Measurements from ENCODE around the gene ZNF213. TPM values are rescaled to one million over a fixed set of nuclear protein-coding genes. Genes with fewer than 3 reads are reported as not detected.
"Not testable (repeated sequence)": the region's sequence is repeated elsewhere in the genome, so short reads cannot be mapped to it uniquely, and the experiment has no call there.

ZNF213 gene
- total RNA-seq, 1 donor from 2014 or later: 25.3 TPM

- TF ChIP-seq, protein P1, sequence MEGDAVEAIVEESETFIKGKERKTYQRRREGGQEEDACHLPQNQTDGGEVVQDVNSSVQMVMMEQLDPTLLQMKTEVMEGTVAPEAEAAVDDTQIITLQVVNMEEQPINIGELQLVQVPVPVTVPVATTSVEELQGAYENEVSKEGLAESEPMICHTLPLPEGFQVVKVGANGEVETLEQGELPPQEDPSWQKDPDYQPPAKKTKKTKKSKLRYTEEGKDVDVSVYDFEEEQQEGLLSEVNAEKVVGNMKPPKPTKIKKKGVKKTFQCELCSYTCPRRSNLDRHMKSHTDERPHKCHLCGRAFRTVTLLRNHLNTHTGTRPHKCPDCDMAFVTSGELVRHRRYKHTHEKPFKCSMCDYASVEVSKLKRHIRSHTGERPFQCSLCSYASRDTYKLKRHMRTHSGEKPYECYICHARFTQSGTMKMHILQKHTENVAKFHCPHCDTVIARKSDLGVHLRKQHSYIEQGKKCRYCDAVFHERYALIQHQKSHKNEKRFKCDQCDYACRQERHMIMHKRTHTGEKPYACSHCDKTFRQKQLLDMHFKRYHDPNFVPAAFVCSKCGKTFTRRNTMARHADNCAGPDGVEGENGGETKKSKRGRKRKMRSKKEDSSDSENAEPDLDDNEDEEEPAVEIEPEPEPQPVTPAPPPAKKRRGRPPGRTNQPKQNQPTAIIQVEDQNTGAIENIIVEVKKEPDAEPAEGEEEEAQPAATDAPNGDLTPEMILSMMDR (IDR thresholded peaks at IDR 0.05): no peak
- no peak overlapping the region for H3K27ac ChIP-seq
- peaks cover 25 to 35% of the 10 kb centered on the region in 2 donors for H3K36me3 ChIP-seq
- H3K4me3 ChIP-seq: no peak overlapping the region
- H3K27me3 ChIP-seq: no peaks in the 10 kb centered on the region
- H3K4me1 ChIP-seq: peaks cover 5 to 17% of the 10 kb centered on the region in 2 donors
- no peak for DNase-seq (ENCODE audit: low spot score in 2 of 2)
- H3K9me3 ChIP-seq: no peaks in the 10 kb centered on the region
- intact Hi-C loops (cut with DNase I): no loop called here
These were observed 3.5 kb downstream of the ZNF213 start for GRCh38 chr16:3138342-3138741.

DNA sequence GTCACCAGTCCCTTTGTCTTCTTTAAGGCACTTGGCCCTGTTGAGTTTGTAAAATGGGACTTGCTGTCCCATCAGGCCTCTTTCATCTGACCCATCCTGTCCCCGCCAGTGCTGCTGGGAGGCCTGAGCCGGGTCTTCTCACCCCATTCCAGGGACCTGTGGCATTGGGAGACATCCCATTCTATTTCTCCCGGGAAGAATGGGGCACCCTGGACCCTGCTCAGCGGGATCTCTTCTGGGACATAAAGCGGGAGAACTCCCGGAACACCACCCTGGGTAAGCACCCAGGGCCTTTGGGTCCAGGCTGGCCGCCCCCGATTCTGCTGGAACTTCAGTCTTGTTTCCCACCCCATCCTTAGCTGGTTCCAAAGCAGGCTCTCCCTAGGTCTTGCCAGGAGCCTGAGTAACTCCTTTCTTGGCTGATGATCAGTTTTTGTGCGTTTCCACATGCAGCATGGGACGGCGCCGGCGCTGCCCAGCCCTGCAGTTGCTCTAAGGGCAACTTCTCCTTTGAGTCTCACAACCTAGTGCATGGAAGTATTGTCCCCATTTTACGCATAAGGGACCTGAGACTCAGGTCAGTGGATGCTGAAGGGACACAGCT, 4.1 kb downstream of the ZNF213 start:
- TF ChIP-seq, protein P1 (IDR thresholded peaks at IDR 0.05): no peak
- H3K36me3 ChIP-seq: peaks cover 25 to 35% of the 10 kb centered on the region in 2 donors
- DNase-seq (ENCODE audit: low spot score in 2 of 2): no peak

GRCh38 chr16:3139561-3139960, 4.7 kb downstream of the ZNF213 start:
- intact Hi-C loops (cut with DNase I); H3K4me3 ChIP-seq; H3K9me3 ChIP-seq; DNase-seq (ENCODE audit: low spot score in 2 of 2); H3K27ac ChIP-seq; H3K27me3 ChIP-seq: not testable (repeated sequence)
- Histone ChIP-seq H3K36me3 (peaks cover 25 to 35% of the 10 kb centered on the region in 2 donors), H3K4me1 (peaks cover 0 to 10% of the 10 kb centered on the region in 2 donors)

More for the DNA sequence above, 4.1 kb downstream of the ZNF213 start:
- no peaks in the 10 kb centered on the region for H3K27me3 ChIP-seq
- intact Hi-C loops (cut with DNase I): no loop called here
- H3K9me3 ChIP-seq: no peaks in the 10 kb centered on the region
- H3K4me1 ChIP-seq: peaks cover 3 to 11% of the 10 kb centered on the region in 2 donors
- H3K27ac ChIP-seq: no peak overlapping the region
- no peak overlapping the region for H3K4me3 ChIP-seq

DNA sequence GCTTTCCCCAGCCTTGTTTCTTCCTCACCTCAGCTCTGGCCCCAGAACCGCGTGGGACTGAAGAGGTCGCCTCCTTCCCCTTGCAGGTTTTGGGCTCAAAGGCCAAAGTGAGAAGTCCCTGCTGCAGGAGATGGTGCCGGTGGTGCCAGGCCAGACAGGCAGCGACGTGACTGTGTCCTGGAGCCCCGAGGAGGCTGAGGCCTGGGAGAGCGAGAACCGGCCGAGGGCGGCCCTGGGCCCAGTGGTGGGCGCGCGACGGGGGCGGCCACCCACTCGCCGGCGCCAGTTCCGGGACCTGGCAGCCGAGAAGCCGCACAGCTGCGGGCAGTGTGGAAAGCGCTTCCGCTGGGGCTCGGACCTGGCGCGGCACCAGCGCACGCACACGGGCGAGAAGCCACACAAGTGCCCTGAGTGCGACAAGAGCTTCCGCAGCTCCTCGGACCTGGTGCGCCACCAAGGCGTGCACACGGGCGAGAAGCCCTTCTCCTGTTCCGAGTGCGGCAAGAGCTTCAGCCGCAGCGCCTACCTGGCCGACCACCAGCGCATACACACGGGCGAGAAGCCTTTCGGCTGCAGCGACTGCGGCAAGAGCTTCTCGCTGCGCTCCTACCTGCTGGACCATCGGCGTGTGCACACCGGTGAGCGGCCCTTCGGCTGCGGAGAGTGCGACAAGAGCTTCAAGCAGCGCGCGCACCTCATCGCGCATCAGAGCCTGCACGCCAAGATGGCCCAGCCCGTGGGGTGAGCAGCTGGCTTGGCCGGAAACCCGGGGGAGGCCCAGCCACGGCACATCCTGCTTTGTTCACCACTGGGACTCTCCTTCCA, 6.0 kb downstream of the ZNF213 start:
- Histone ChIP-seq H3K4me3 (no peak overlapping the region), H3K36me3 (peaks cover 25 to 35% of the 10 kb centered on the region in 2 donors), H3K4me1 (peaks cover 0 to 6% of the 10 kb centered on the region in 2 donors), H3K27ac (no peak overlapping the region), H3K27me3 (no peaks in the 10 kb centered on the region), H3K9me3 (no peaks in the 10 kb centered on the region)
- TF ChIP-seq, protein P1 (IDR thresholded peaks at IDR 0.05): no peak
- intact Hi-C loops (cut with DNase I): no loop called here
- DNase-seq (ENCODE audit: low spot score in 2 of 2): no peak

DNA sequence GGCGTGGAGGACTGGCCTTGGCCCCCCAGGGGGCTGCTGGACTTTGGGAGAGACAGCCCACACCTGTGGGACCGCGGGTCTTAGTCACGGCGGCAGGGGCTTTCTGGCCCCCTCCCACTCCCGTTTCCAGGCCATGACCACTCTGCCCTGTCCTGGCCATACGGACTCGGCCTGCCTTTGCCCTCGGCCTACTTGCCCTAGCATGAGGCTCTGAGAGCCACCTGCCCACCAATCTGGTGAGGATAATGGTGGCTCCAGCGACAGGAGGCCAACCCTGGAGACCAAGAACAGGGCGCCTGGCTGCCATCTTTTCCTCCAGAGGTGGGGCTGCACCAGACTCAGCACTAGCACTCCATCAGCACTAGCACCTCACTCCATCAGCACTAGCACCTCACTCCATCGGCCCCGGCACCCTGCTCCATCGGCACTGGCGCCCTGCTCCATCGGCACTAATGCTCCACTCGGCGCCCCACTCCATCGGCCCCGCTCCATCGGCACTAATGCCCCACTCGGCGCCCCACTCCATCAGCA, 7.0 kb downstream of the ZNF213 start:
- H3K36me3 ChIP-seq: peaks cover 25 to 35% of the 10 kb centered on the region in 2 donors
- intact Hi-C loops (cut with DNase I): no loop called here
- H3K27ac ChIP-seq: no peak overlapping the region

More for the DNA sequence above, 7.0 kb downstream of the ZNF213 start:
- no peak for DNase-seq (ENCODE audit: low spot score in 2 of 2)
- TF ChIP-seq, protein P1 (IDR thresholded peaks at IDR 0.05): no peak
- Histone ChIP-seq H3K4me3 (no peak overlapping the region), H3K27me3 (no peaks in the 10 kb centered on the region), H3K4me1 (no peaks in the 10 kb centered on the region), H3K9me3 (no peaks in the 10 kb centered on the region)

Measured in ascending aorta (tissue), 2 donors.